H1 (cell line): ENCODE results near the gene RECK. TPM values are rescaled to one million over a fixed set of nuclear protein-coding genes. Genes with fewer than 3 reads are reported as not detected.

Experiments used
- CTCF ChIA-PET: fragments of 300-600 bp; sonication (Branson Sonifier 250); formaldehyde crosslinking; loops from one replicate; lab custom pipeline; 2021; ENCODE audit not compliant: partially characterized antibody; lab: Charles Lee
- POLR2A ChIA-PET: fragments of 300-600 bp; sonication (Branson Sonifier 250); formaldehyde crosslinking; loops from one replicate; lab custom pipeline; 2021; ENCODE audit warnings: inconsistent platforms; ENCODE audit not compliant: partially characterized antibody; lab: Charles Lee
- DNase-seq, 2 experiments: peaks; one replicate each; pipeline versions ENCODE4 v3.0.0 to v3.0.0-alpha.2; 2010 to 2022; ENCODE audit warnings: low spot score in 2 of 2, low read depth in 1 of 2, mixed read lengths in 1 of 2
- FAIRE-seq: peaks from 2 replicates; lab custom pipeline; 2011; peaks lifted over from hg19 to GRCh38; lab: Jason Lieb, UNC
- H2AFZ ChIP-seq: 2 replicates; pipeline ENCODE4 v1.8.1; 2012; ENCODE audit warnings: low read length, inconsistent platforms
- H2AK5ac ChIP-seq: 2 replicates; pipeline ENCODE4 v1.6.1; 2013; ENCODE audit warnings: low read depth, low read length
- H2BK120ac ChIP-seq: replicated peaks from 2 replicates; pipeline ENCODE3; 2013; ENCODE audit warnings: low read depth, low read length, inconsistent platforms
- H2BK12ac ChIP-seq: 2 replicates; pipeline ENCODE4 v1.6.1; 2013; ENCODE audit warnings: low read depth, low read length
- H2BK15ac ChIP-seq: 2 replicates; pipeline ENCODE4 v1.6.1; 2013; ENCODE audit warnings: low read length
- H2BK20ac ChIP-seq: 2 replicates; pipeline ENCODE4 v1.6.1; 2013; ENCODE audit warnings: low read length
- H2BK5ac ChIP-seq: 2 replicates; pipeline ENCODE4 v1.6.1; 2013; ENCODE audit warnings: low read depth, low read length
- H3K14ac ChIP-seq: 2 replicates; pipeline ENCODE4 v1.6.1; 2013; ENCODE audit warnings: inconsistent platforms; ENCODE audit not compliant: insufficient read length
- H3K18ac ChIP-seq: 2 replicates; pipeline ENCODE4 v1.6.1; 2013; ENCODE audit warnings: low read length; ENCODE audit errors: extremely low read depth
- H3K23ac ChIP-seq: 2 replicates; pipeline ENCODE4 v1.6.1; 2013; ENCODE audit warnings: inconsistent platforms; ENCODE audit not compliant: insufficient read length
- H3K23me2 ChIP-seq: 2 replicates; pipeline ENCODE4 v1.6.1; 2013; ENCODE audit warnings: low read depth, low read length
- H3K27ac ChIP-seq: 2 replicates; pipeline ENCODE4 v1.6.1; 2011; ENCODE audit warnings: low read depth, low read length, inconsistent platforms
- H3K27me3 ChIP-seq, 4 experiments: replicated peaks in 1 of 4; 1 replicate in 1 of 4; 2 replicates in 3 of 4; pipeline versions ENCODE4 v1.6.1 to v1.8.1; 2011 to 2013; ENCODE audit warnings: low read length in 3 of 4, mild to moderate bottlenecking in 3 of 4, inconsistent platforms in 2 of 4, mixed read lengths in 2 of 4, moderate library complexity in 1 of 4; ENCODE audit not compliant: control insufficient read depth in 3 of 4, insufficient read depth in 3 of 4; ENCODE audit errors: extremely low read depth in 1 of 4
- H3K36me3 ChIP-seq, 4 experiments: 2 replicates each; pipeline versions ENCODE4 v1.6.1 to v1.8.1; 2011 to 2013; ENCODE audit warnings: mild to moderate bottlenecking in 4 of 4, low read length in 3 of 4, moderate library complexity in 2 of 4, control low read depth in 1 of 4, inconsistent platforms in 1 of 4; ENCODE audit not compliant: insufficient read depth in 4 of 4, control insufficient read depth in 2 of 4
- H3K4ac ChIP-seq: replicated peaks from 2 replicates; pipeline ENCODE3; 2013; ENCODE audit warnings: low read length, low read depth, mixed read lengths, inconsistent platforms; ENCODE audit not compliant: insufficient read length
- H3K4me1 ChIP-seq, 4 experiments: replicated peaks in 1 of 4; 1 replicate in 1 of 4; 2 replicates in 3 of 4; pipeline versions ENCODE4 v1.6.1 to v1.8.1; 2011 to 2013; ENCODE audit warnings: low read length in 3 of 4, inconsistent platforms in 2 of 4, mixed read lengths in 1 of 4; ENCODE audit not compliant: insufficient read depth in 4 of 4, control insufficient read depth in 3 of 4
- H3K4me2 ChIP-seq, 2 experiments: 2 replicates each; pipeline versions ENCODE4 v1.6.1 to v1.8.1; 2011 to 2013; ENCODE audit warnings: low read depth in 2 of 2, low read length in 2 of 2, control low read depth in 1 of 2, inconsistent platforms in 1 of 2, mild to moderate bottlenecking in 1 of 2; ENCODE audit not compliant: insufficient read depth in 1 of 2
- H3K4me3 ChIP-seq, 4 experiments: fragments of 200-600, 300-600 bp in 1 of 4; sonication (generic), shearing (Covaris generic), sonication (Bioruptor Twin) in 1 of 4; 2 replicates each; pipeline versions ENCODE4 v1.5.1 to v1.8.1; 2011 to 2016; ENCODE audit warnings: low read length in 4 of 4, low read depth in 3 of 4, control low read depth in 2 of 4, inconsistent platforms in 2 of 4, mild to moderate bottlenecking in 2 of 4, mixed read lengths in 1 of 4, moderate library complexity in 1 of 4; ENCODE audit not compliant: insufficient read depth in 2 of 4; ENCODE audit errors: extremely low read depth in 1 of 4
- H3K56ac ChIP-seq: replicated peaks from 2 replicates; pipeline ENCODE3; 2013; ENCODE audit warnings: low read depth, mild to moderate bottlenecking, mixed read lengths, low read length, inconsistent platforms; ENCODE audit not compliant: insufficient read length
- H3K79me1 ChIP-seq: 2 replicates; pipeline ENCODE4 v1.6.1; 2013; ENCODE audit warnings: low read depth, low read length, control low read depth
- H3K79me2 ChIP-seq, 2 experiments: 2 replicates each; pipeline versions ENCODE4 v1.6.1 to v1.8.1; 2012 to 2013; ENCODE audit warnings: low read length in 2 of 2, mild to moderate bottlenecking in 2 of 2, inconsistent platforms in 1 of 2; ENCODE audit not compliant: insufficient read depth in 2 of 2, control insufficient read depth in 1 of 2
- H3K9ac ChIP-seq, 4 experiments: replicated peaks in 1 of 4; 1 replicate in 1 of 4; 2 replicates in 3 of 4; pipeline versions ENCODE4 v1.6.1 to v1.8.1; 2011 to 2013; ENCODE audit warnings: low read depth in 3 of 4, low read length in 3 of 4, control low read depth in 2 of 4, mild to moderate bottlenecking in 2 of 4, moderate library complexity in 2 of 4, inconsistent platforms in 1 of 4; ENCODE audit errors: extremely low read depth in 1 of 4
- H3K9me3 ChIP-seq, 2 experiments: 2 replicates each; pipeline versions ENCODE4 v1.6.1 to v1.8.1; 2012 to 2013; ENCODE audit warnings: mild to moderate bottlenecking in 2 of 2, moderate library complexity in 2 of 2, control low read depth in 1 of 2, inconsistent platforms in 1 of 2, low read depth in 1 of 2, low read length in 1 of 2, mixed read lengths in 1 of 2; ENCODE audit not compliant: insufficient read depth in 2 of 2
- H4K20me1 ChIP-seq, 2 experiments: replicated peaks in 1 of 2; 2 replicates each; pipeline versions ENCODE3 to v1.8.1; 2011 to 2013; ENCODE audit warnings: inconsistent platforms in 2 of 2, low read length in 2 of 2, mild to moderate bottlenecking in 1 of 2; ENCODE audit not compliant: insufficient read depth in 2 of 2, control insufficient read depth in 1 of 2
- H4K5ac ChIP-seq: 2 replicates; pipeline ENCODE4 v1.6.1; 2013; ENCODE audit warnings: low read length, low read depth, mixed read lengths, inconsistent platforms; ENCODE audit not compliant: insufficient read length
- H4K8ac ChIP-seq: 2 replicates; pipeline ENCODE4 v1.8.0; 2013; ENCODE audit warnings: mild to moderate bottlenecking, moderate library complexity, low read length, inconsistent platforms; ENCODE audit not compliant: insufficient read depth; ENCODE audit errors: extremely low read depth
- H4K91ac ChIP-seq: replicated peaks from 2 replicates; pipeline ENCODE3; 2013; ENCODE audit warnings: low read length, mixed read lengths, inconsistent platforms; ENCODE audit not compliant: insufficient read length
- CEBPB ChIP-seq: IDR thresholded peaks from 2 replicates; pipeline ENCODE4 v1.6.1; 2012; ENCODE audit warnings: low read depth, low read length
- CTBP2 ChIP-seq: IDR thresholded peaks from 2 replicates; pipeline ENCODE4 v1.7.0; 2011; ENCODE audit warnings: borderline replicate concordance, mild to moderate bottlenecking, moderate library complexity, mixed read lengths, low read length; ENCODE audit not compliant: insufficient read depth, insufficient read length
- HDAC2 ChIP-seq, 2 experiments: fragments of 300-600 bp in 1 of 2; sonication (generic) in 1 of 2; IDR thresholded peaks; 2 replicates each; pipeline ENCODE4 v1.6.1; 2011 to 2012; ENCODE audit warnings: low read depth in 2 of 2, low read length in 2 of 2, mild to moderate bottlenecking in 2 of 2, moderate library complexity in 2 of 2, borderline replicate concordance in 1 of 2, inconsistent platforms in 1 of 2
- JUND ChIP-seq: IDR thresholded peaks from 2 replicates; pipeline ENCODE4 v1.6.1; 2011; ENCODE audit warnings: mild to moderate bottlenecking, improper control_type of control experiment, low read length
- RXRA ChIP-seq: IDR thresholded peaks from 2 replicates; pipeline ENCODE4 v1.6.1; 2011; ENCODE audit warnings: low read depth, mild to moderate bottlenecking, low read length, moderate library complexity; ENCODE audit not compliant: insufficient read depth
- SAP30 ChIP-seq: fragments of 300-600 bp; sonication (generic); IDR thresholded peaks from 2 replicates; pipeline ENCODE4 v1.7.1; 2012; ENCODE audit warnings: low read length, moderate library complexity, mild to moderate bottlenecking, inconsistent platforms; ENCODE audit not compliant: insufficient read depth, insufficient replicate concordance
- WGBS, 2 experiments: shearing (Covaris generic) in 1 of 2; methylation state at CpG; one replicate each; pipeline versions ENCODE4 v1.1.6 to v1.1.7; 2013 to 2015; ENCODE audit warnings: low lambda C conversion rate in 2 of 2, mixed read lengths in 2 of 2, inconsistent platforms in 1 of 2, low coverage in 1 of 2, missing lambda C conversion rate in 1 of 2; ENCODE audit not compliant: insufficient replicate concordance in 2 of 2, insufficient coverage in 1 of 2, insufficient read length in 1 of 2; ENCODE audit errors: extremely low coverage in 1 of 2, missing lambda C conversion rate in 1 of 2; 5-methylcytosine and 5-hydroxymethylcytosine counted together
- polyA plus RNA-seq, 7 experiments: library from polyadenylated mRNA; depleted of rRNA in 3 of 7; stranded (reverse) in 5 of 7; unstranded in 2 of 7; fragments of >200 nt in 5 of 7; fragments of 200-250 nt in 2 of 7; gene quantifications; 1 replicate in 5 of 7; 2 replicates in 1 of 7; 4 replicates in 1 of 7; pipeline versions ENCODE4 v1.2.1 to v1.2.3, GENCODE V29; 2011 to 2013; ENCODE audit warnings: missing spikeins in 2 of 7, mixed read lengths in 2 of 7
- total RNA-seq: library from RNA; stranded (reverse); fragmentation: NEBNext Ultra II Directional; extraction: Animal tissue kit (Norgen Biotek cat#: 25700); gene quantifications from 2 replicates; pipeline ENCODE4 v1.2.1, GENCODE V29; 2021

RECK gene
- total and polyA plus RNA-seq, 2 of the 8 experiments (the other 6 are each of a cell fraction or from before 2014, with no cell fraction given): 5.4 to 9.8 TPM

- Histone ChIP-seq H3K9ac (no peak overlapping the region), H3K56ac (no peak overlapping the region), H2BK12ac (no peak overlapping the region), H2BK20ac (no peak overlapping the region), H2AFZ (no peak overlapping the region), H3K4ac (no peak overlapping the region), H3K36me3 (no peaks in the 10 kb centered on the region), H3K9me3 (no peaks in the 10 kb centered on the region), H4K91ac (no peak overlapping the region), H4K20me1 (no peaks in the 10 kb centered on the region), H4K5ac (no peak overlapping the region), H3K27me3 (no peaks in the 10 kb centered on the region), H3K79me2 (no peaks in the 10 kb centered on the region), H3K18ac (no peak overlapping the region), H2BK15ac (no peak overlapping the region), H2BK5ac (no peak overlapping the region), H3K23ac (no peak overlapping the region), H3K4me3 (no peak overlapping the region; a peak in 1 of 8 replicates), H4K8ac (no peak overlapping the region), H2AK5ac (no peak overlapping the region), H3K4me2 (peak overlapping the region in 1 of 2 experiments; percentile 25; a peak in 1 of 4 replicates), H3K27ac (no peak overlapping the region), H3K14ac (no peak overlapping the region), H3K23me2 (no peaks in the 10 kb centered on the region), H2BK120ac (no peak overlapping the region), H3K79me1 (no peaks in the 10 kb centered on the region), H3K4me1 (peaks cover 0 to 6% (median 4%) of the 10 kb centered on the region in 4 experiments; a peak in 4 of 7 replicates)
- ChIA-PET POLR2A (no interaction called here), CTCF (interaction anchor here (2.9 kb wide), 1 partner anchor 9 kb away, joined by 21 read pairs; no protein-coding TSS in a partner anchor)
- FAIRE-seq (no peak), DNase-seq (no peak)
- 66% methylated on average over 2 of the region's 2 CpGs; no CpG with 5 or more reads in 1 of the 2 experiments for WGBS, 2 experiments
- peak; percentile 61; the same call in 1 of the 2 replicates for TF ChIP-seq CEBPB
- TF ChIP-seq CTBP2: no peak
- TF ChIP-seq SAP30: no peak
- TF ChIP-seq HDAC2 (IDR thresholded peaks at IDR 0.05; ENCODE audit: borderline replicate concordance in 1 of 2, low read depth in 2 of 2, low read length in 2 of 2): no peak
- TF ChIP-seq JUND: no peak
- TF ChIP-seq RXRA: no peak
Measured at GRCh38 chr9:36093384-36093783, 56.7 kb downstream of the RECK start.
